HG03571 (cell line): ENCODE results near the gene DMTF1.
"Not testable (repeated sequence)": the region's sequence is repeated elsewhere in the genome, so short reads cannot be mapped to it uniquely, and the experiment has no call there.

Experiments
- ATAC-seq: cut with Tn5 transposase; IDR thresholded peaks from one replicate; pipeline ENCODE4 v1.9.1; 2021; ENCODE audit not compliant: unreplicated experiment

Gene DMTF1

GRCh38 chr7:87220026-87220733 is 67.9 kb downstream of the DMTF1 start:
- peak; percentile 30 for ATAC-seq

DNA sequence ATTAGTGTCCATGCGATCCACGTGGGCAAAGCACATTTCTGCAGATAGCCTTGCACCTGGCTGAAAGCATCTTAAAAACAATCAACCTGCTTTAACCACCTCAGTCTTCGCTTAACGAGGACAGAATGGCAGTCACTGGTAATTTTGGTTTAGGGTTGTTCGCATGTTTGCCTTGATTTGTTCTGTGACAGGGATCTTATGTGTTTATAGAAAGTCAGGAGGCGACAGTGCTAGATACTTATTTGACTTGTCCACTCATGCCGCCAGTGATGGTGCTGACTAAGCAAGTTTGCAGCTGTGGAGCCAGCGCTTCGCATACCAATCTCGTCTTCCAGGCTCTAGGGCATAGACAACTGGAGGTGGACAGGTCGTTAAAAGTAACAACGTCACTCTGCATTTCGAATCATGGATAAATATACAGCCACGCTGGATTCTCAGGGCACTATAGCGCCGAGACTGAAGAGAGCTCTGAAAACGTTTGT is 68.5 kb downstream of the DMTF1 start:
- no peak for ATAC-seq

DNA sequence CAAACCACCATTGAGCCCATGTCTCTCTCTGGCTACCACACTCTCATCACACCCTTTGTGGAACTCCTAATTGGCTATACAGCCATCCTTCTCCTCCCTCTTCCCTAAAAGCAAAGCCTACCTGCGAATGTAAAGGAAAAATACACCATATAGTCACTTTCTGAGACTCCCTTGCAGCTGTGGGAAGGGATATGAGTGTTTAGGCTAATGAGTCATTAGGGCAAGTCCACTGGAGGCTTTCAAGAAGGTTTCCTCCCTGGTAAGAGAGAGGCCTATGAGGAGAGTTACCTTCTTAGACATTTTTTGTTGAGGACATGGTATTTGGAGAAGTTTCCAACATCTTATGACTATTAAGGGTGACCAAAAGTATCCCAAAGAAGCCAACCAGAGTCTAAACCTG is 71.4 kb downstream of the DMTF1 start:
- no peak for ATAC-seq

GRCh38 chr7:87225696-87226095 is 73.4 kb downstream of the DMTF1 start:
- no peak for ATAC-seq

- peak; percentile 56 for ATAC-seq
These were observed 74.2 kb downstream of the DMTF1 start for GRCh38 chr7:87226495-87226894.

GRCh38 chr7:87231258-87231657 is 79.0 kb downstream of the DMTF1 start:
- ATAC-seq, result no peak

DNA sequence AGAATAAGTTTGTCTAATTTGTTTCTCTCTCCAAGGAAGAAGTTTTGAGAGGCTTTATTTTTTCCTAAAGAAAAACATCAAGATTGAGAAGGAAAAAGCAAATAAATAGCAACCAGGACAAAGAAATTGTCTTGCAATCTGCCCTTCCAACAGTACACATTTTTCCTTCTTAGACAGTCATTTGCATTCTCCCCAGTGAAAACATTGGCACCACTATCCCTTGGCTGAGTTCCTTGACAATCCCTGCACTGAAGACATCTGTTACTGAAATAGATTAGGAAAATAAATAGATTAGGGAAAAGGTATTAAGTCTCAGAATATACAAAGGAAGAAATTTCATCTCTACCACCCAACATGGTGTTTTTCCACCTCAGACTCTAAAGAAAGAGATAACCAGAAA is 79.5 kb downstream of the DMTF1 start:
- no peak for ATAC-seq

DNA sequence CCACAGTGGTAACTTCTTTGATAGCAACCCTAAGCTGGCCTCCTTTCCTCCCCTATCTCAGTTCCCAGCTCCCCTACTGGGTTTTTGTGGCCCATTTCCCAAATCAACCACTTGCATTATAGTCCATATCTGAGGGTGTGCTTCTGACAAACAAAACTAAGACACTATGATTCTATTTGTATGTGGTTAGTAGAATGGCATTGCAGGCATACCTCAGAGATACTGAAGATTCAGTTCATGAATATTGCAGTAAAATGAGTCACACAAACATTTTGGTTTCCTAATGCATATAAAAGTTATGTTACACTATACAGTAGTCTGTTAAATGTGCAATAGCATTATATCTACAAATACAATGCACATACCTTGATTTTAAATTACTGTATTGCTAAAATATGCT is 82.7 kb downstream of the DMTF1 start:
- no peak for ATAC-seq

DNA sequence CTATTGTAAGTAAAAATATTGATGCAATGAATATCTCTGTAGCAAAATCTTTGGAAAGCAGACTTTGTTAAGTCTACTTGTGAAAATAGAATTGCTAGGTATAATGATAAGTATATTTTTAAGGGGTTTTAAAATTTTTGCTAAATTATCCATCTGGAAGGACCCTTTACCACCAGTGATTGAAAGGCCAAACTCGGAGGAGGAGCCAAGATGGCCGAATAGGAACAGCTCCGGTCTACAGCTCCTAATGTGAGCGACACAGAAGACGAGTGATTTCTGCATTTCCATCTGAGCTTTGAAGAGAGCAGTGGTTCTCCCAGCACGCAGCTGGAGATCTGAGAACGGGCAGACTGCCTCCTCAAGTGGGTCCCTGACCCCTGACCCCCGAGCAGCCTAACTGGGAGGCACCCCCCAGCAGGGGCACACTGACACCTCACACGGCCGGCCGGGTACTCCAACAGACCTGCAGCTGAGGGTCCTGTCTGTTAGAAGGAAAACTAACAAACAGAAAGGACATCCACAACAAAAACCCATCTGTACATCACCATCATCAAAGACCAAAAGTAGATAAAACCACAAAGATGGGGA is 86.3 kb downstream of the DMTF1 start:
- ATAC-seq, result not testable (repeated sequence)

DNA sequence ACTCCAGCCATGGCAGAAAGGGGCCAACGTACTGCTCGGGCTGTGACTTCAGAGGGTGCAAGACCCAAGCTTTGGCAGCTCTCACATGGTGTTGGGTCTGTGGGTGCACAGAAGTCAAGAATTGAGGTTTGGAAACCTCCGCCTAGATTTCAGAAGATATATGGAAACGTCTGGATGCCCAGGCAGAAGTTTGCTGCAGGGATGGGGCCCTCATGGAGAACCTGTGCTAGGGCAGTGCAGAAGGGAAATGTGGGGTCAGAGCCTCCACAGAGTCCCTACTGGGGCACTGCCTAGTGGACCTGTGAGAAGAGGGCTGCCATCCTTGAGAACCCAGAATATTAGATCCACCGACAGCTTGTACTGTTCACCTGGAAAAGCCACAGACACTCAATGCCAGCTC is 93.4 kb downstream of the DMTF1 start:
- ATAC-seq, result not testable (repeated sequence)
